Activated CD4-positive, alpha-beta T cell treated with anti-CD3 and anti-CD28 coated beads, Interleukin-2, Interleukin-6, amounts not matched to agents 100 ng/mL and 50 ng/mL, durations not matched to agents 16 hours and 8 hours (primary cell): ENCODE measurements around the gene ZIC3.
"Not testable (repeated sequence)": the region's sequence is repeated elsewhere in the genome, so short reads cannot be mapped to it uniquely, and the experiment has no call there.

Experiments
- DNase-seq: peaks from one replicate; pipeline ENCODE4 v3.0.0-alpha.2; 2020

The ZIC3 gene

DNA sequence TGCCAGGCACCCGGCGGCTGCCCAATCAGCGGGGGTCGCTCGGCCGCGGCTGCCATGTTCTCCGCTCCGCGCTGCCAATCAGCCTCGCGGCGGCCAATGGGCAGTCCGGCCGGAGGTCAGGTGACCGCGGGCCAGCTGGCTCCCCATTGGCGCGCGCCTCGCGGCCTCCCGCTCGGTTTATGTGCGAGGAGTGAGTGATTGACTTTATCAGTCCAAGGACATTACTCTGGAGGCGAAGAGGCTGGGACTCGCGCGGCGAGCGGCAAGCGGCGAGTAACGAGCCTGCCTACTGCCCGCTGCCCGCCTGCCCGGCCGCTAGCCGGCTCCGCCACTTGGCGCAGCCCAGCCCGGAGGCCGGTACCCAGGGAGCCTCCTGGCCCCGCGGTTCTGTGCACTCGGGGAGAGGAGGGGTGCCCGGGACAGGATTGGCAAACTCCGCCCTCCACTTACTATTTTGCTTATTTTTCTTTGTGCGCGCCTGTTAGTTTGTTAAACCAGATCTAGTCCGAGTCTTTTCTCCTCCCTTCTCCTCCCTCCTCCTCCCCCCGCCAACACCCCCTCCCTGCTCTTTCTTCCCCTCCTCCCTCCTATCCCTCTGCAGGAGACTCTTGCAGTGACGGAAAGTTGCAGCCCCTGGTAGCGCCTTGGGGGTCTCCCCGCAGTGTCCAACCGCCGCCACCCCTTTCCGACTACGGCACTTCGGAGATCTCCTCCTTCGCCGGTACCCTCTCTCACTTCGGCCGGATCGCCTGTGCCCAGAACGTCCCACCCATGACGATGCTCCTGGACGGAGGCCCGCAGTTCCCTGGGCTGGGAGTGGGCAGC is at the start of gene ZIC3:
Gene ZIC3, plus strand, starts transcription at position 207 of the 825 bp plus-strand sequence. Its CDS starts 565 bp downstream, at position 772.
- peak; percentile 15 for DNase-seq

DNA sequence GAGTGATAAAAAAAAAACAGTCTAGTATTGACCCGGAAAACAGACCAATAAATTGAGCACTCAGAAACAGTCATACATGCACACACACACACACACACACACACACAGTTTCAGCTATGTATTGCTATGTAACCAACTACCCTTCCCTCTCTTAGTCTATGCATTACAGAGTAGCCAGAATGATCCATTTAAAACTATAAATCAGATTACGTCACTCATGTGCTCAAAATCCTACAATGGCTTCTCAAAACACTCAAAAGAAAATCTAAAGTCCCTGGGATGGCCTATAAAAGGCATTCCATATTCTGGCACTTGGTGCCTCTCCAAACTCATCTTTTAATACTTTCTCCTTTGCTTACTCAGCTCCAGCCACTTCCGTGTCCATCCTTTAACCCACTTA is 46.5 kb upstream of the ZIC3 start:
- DNase-seq, result no peak

DNA sequence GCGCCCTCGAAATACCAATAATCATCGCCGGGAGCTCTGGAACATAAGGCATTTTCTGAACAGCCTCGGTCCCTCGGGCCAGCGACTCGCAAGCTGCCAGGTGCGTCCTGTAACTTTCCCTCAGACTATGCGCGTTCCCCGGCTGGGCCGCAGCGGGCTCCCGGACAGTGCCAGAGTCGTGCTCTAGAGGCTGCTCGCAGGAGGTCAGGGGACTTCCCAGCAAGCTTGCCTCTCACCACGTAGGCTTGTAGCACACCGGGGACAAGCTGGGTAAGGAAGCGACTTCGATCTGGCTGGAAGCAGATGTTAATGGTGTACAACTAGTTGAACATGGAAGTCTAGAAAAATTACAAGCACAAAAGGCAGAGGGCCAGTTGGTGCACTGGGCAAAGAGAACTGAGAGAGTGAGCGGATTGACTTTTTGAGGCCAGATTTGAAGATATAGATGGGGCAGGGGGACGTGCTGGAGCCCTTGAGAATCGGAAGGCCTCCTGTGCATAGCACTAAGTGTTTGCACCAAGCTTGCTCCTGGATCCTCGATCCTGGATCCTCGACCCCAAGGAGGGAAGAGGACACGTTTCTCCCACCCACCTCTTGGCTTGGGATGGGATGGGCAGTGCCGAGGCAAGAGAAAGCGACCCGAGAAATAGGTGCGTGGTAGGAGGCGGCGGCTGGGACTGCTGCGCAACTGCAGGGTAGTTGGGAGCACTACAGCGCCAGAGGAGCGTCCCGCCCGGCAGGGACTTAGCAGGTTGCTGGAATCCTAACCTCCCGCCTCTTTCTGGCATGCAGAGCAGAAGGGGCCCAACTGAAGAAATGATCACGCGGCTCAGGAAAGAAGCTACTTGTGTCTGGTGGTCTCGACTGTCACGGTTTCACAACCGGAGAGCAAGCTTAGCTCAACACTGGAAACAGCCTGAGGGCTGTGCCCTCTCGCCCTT is 19.9 kb upstream of the ZIC3 start:
- DNase-seq, result no peak

DNA sequence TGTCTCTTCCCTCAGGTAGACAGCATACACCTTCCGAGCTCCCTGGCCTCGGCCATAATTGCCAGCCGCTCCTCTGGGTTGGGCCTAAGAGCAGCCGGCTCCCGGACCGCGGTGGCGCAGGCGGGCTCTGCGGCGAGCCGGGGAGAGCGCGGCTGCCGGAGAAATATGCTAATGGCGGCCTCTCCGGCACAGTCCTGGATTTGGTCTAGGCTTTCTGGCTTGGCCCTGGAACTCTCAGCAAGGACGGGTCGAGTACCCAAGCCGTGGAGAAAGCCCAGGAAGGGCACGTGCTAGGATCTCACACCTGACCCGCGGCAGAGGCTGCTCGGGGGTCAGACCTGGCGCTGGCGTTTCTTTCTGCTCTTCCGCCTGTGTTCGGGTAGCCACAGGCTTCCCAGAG is 18.6 kb upstream of the ZIC3 start:
- no peak for DNase-seq

DNA sequence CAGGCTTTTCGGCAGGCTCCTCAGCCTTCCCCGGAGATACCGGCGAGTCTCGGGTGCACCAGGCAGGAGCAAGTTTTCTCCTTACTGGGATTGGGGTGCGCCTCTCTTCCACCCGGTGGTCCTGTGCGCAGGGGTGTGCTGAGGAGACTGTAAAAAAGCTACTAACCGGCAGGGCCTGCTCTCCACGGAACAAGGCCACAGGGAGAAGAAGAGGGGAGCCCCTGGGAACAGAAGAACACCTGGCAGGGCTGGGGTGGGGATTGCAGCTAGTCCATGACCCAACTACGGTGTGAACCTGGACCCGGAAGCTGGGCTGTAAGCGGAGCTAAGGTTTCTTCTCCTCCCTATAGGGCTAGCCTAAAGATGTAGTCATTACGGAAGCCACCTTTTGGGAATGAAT is 17.7 kb upstream of the ZIC3 start:
- DNase-seq, result no peak

DNA sequence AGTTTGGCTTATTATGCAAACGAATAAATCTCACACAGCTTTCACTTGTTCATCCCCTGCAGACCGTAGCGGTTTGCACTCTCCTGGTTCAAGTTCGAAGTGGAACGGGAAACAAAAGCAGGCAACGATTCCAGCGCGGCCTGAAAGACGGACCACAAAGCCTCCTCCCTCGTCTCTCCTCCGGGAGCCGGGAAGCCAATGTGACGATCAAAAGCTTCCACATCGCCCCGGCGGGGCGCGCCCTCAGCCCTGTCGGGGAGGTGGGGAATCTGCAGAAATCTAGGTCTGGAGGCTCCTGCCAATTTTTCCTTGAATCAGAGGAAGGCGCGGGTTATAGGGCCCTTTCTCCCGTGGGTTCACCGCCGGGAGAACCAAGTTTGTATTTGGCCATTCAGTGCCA is 16.9 kb upstream of the ZIC3 start:
- DNase-seq, result no peak

DNA sequence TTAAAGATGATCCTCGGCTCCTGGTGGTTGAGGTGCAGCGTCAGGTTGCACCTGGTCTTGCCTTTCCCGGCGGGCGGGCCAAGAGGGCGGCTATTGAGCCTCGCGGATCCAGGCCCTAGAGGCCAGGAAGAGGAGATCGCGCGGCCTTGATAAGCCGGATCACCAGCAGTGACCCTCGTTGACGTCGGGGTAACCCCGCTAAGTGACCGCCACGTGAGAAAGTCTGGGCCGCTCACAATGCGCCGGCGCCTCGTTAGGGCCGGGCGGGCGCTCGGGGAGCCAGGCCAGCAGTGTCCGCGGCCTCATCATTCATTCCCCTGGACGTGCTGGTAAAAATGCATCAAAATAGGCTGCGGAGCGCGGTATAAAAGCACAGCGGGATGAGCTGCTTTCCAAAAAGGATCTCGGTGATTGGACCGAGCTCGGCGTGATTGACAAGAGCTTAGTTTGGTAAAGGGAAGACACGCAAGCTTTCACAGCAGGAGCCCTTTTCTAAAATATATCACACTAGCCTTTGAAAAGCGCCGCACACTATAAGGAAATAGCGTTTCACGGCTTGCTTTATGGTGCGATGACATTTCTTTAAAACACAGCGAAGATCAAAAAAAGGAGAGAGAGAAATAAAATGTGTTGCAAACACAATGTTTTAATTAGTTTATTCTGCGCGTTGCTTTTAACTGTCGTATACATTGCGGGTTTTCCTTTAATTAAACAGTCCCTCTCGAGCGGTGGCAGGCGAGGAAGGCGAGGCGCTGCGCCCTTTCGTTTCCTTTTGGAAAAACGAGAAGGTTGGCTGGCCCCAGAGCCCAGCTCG is 15.9 kb upstream of the ZIC3 start:
- no peak for DNase-seq

DNA sequence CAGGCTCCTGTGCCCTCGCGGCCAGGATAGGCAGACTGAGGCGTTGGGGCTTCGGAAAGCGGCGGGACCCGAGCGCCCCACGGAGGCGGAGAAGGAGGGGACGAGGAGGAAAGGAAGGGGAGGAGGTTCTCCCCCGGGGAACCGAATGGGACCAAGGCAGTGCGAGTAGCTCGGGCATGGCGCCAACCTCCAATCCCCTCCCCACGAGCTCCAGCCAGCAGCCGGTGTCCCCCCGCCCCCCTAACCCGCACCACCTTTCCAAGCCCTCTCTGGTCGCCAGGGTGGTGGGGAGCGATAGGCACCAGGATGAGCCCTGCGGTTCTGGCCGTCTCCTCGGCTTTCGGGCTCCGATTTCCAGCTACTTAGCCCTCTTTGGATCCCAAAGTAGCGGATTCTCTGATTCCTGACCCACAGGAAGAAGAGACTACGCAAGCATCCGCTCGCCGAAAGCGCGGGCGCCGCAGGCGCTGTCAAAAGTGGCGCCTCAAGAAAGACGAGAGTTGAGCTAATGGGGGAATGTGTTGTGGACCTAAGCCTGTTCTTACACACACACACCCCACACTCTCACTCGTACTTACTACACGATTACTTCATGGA is 15.2 kb upstream of the ZIC3 start:
- DNase-seq, result no peak

DNA sequence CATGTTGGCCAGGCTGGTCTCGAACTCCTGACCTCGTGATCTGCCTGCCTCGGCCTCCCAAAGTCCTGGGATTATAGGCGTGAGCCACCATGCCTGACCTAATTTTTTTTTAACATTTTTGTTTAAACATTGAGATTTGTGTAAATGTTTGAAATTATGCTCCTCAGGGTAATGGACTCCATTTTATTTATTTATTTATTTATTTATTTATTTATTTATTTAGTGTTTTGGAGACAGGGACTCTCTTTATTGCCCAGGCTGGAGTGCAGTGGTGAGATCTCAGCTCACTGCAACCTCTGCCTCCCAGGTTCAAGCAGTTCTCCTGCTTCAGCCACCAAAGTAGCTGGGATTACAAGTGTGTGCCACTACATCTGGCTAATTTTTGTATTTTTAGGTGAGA is 13.8 kb upstream of the ZIC3 start:
- not testable (repeated sequence) for DNase-seq

DNA sequence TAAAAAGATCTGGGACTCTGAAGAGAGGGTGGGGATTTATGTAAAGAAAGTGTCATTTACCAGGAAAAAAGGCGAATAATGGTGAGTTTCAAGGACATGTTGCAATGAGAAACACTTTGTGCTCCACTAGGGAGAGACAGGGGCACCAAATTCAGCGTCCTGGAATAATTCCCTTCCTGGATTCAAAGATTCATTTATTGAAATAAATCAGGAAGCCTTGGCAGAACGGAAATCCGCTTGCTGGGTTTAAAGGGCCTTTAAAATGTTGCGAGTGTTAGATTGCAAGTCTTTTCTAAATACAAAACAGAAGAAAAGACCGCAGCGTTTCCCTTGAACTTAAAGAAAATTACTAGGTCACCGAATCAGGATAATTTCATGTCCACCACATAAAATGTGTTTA is 3.8 kb upstream of the ZIC3 start:
- DNase-seq, result no peak

DNA sequence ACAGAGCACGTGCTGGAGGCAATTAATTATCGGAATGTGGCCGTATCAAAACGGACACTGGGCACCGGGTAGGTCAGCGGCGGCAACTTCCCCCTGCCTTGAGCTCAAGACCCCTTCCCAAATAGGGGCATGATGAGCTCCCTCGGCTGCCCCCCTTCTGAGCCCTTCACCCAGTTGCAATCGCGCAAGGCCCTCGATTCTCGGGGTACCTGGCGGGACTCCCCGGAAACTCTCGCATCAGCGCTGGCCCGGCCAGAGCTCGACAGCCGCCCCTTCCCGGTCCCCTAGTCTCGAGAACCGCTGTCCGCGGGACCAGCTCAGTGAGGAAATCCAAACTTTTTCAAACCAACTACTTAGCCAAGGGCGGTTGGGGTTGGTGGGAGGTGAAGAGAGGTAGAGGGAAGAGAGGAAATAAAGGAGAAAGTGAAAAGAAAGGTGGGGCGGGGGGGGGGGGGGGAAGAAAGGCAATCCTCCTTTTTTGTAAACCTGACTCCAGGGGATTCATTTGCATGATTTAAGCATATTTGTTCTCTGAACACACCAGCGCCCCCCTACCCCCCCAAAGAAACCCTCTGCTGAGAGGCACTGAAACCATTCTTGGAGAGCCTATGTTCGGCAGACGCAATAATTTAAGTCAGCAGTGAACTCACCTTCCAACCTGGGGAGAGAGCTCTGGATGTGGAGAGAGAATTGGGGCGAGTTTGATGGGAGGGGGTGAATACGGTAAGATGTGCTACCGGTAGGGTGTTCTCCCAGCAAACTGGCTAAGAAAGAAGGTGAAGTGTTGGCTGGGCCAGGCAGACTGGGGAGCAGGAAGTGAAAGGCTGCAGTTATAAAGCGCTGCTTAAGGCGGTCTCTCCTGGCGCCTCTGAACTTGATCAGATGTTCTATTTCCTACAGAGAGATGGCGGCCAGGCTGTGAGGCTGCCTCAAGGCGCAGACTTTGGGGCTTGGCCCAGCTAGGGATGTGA is 2.0 kb upstream of the ZIC3 start:
- DNase-seq, result no peak

DNA sequence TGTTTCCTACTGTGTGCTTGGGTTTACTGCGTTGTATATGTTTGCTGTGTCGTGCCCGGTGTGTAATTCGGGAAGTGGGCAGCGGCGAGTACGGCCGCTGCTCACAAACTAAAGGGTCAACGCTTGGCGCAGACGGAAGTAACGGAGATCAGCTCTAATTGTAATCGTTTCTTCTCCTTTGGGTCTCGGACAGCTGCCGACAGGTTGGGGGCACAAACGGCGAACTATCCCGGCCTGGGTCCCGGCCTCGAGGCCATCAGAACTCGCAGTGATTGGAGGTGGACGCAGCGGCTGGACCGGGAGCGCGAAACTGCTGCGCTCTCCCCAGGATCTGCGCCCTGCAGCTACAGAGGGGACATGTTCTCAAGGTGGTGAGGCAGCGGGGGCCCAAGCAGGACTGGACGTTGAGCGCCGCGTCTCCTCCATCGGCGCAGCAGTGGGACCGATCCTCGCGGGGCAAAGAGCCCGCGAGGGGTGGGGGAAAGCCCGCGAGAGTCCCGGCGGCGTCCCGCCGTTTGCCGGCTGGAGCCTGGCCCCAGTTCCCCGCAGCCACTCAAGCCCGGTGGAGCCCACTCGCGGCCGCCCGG is 516 bp upstream of the ZIC3 start:
- no peak for DNase-seq

DNA sequence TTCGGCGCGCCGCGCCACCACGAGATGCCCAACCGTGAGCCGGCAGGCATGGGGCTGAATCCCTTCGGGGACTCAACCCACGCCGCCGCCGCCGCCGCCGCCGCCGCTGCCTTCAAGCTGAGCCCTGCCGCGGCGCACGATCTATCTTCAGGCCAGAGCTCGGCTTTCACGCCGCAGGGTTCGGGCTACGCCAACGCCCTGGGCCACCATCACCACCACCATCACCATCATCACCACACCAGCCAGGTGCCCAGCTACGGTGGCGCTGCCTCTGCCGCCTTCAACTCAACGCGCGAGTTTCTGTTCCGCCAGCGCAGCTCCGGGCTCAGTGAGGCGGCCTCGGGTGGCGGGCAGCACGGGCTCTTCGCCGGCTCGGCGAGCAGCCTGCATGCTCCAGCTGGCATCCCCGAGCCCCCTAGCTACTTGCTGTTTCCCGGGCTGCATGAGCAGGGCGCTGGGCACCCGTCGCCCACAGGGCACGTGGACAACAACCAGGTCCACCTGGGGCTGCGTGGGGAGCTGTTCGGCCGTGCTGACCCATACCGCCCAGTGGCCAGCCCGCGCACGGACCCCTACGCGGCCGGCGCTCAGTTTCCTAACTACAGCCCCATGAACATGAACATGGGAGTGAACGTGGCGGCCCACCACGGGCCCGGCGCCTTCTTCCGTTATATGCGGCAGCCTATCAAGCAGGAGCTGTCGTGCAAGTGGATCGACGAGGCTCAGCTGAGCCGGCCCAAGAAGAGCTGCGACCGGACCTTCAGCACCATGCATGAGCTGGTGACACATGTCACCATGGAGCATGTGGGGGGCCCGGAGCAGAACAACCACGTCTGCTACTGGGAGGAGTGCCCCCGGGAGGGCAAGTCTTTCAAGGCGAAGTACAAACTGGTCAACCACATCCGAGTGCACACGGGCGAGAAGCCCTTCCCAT is 1.1 kb downstream of the ZIC3 start:
- DNase-seq, result no peak

DNA sequence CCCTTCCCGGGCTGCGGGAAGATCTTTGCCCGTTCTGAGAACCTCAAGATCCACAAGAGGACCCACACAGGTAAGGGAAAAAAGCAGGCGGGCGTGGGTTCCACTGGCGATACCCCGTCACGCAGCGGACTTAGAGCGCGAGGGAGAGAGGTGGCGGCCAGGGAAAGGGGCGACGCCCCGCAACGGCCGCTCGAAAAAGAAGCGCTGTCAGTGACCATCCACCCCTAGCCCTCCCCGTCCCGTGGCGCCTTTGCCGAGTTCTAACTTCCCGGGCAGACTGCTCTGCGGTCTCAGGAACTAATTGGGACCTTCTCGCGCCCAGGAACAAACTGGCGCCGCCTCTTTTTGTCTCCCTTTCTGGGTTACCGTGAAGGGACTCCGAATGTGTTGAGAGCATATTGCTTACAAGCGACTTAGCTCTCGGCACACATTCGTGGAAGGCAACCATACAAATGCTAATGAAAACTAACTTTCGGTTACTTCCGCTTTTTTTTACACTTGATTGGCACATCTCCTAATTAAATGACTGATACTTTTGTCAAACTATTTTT is 1.8 kb downstream of the ZIC3 start:
- DNase-seq, result no peak

DNA sequence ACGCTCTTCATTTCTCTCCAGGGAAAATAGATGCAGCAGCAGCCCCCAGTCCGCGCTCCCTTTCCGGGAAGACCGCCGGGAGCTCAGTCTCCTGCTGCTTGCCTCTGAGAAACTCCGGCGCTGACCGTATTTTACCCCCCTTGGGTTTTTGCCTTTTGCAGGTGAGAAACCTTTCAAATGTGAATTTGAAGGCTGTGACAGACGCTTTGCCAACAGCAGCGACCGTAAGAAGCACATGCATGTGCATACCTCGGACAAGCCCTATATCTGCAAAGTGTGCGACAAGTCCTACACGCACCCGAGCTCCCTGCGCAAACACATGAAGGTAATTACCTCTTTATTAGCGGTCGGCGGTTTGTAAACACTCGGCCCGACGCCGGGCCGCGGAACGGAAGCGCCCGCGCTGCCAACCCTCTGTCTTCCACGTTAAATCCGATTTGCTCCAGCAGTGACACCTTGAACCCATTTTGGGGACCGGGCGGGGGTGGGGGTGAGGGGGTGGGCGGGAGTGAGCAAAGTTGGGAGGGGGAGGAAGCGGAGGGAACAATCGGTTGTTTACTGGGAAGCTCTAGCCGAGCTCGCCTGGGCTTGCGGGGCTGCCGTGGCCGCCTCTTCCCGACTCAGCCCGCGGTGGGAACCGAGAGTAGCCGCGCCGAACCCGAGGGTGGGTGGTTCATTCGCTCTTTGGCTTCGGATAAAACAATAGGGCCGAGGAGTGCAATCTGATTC is 3.0 kb downstream of the ZIC3 start:
- no peak for DNase-seq

DNA sequence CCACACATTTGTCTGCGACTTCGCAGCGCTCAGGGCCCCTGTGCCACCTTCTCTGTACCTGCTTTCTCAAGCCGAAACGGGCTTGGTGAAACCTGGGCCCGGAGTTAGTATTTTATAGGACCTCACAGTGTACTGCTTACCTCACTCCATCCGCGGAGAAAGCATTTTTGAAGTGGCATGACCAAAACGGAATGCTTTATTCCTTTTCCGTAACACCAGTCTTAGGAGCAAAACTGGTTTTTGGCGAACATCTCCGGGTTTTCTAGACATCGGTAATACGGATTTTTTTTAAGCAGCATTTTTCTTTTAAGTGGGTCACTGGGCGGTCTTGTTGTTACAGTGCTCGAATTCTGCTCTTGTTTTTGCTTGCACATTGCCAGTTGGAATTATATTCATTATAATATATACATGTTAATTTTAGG is 3.6 kb downstream of the ZIC3 start:
- no peak for DNase-seq

DNA sequence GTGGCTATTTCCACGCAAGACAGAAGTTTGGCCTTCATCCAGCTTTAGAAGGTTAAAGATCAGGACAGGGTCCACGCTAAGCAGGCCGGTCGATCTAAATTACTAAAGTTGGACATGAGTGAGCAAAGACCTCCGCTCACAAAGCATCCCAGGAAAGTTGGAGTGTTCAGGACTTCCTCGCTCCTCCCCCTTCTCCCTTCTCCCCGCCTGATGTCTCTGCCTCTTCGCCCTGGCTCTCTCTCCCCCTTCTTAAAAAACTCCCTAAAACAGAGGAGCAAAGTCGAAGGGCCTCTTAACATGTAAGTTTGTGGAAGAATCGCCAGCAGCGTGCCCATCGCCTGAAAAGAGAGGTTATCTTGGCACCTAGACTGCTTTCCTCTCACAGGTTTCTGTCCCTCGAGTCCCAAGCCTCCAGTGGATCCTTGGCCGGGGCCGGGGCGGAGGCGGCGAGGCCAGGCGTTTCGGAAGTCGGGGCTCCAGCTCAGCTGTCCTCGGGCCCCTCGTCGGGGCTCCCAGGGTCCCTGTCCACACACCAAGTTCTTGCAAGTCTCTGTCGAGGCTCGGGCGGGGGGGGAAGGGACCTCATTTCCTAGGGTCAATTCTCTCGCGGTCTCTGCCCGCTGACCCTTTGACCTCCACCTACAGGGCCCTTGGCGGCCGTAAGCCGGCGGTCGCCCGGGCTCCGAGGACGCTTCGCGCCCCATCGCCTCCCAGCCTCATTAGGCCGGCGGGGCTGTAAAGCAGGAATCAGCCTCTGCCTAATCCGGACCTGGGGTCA is 7.6 kb downstream of the ZIC3 start:
- DNase-seq, result no peak
